Measurements from ENCODE around the gene MACO1. TPM values are rescaled to one million over a fixed set of nuclear protein-coding genes. Genes with fewer than 3 reads are reported as not detected.

Gene MACO1
- total RNA-seq, 1 donor: 19.9 TPM

DNA sequence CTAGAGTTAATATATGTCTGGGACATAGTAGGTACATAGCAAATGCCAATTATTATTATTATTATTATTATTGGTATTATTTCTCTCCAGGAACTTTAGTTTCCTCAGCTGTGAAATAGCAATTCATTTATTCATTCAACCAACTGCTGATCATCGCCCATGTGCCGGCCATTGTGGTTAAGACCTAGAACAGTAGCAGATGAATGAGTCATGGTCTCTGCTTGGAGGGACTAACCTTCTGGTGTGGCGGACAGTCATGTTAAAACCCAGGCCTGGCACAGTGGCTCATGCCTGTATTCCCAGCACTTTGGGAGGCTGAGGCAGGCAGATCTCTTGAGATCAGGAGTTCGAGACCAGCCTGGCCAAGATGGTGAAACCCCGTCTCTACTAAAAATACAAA is 88.9 kb downstream of the MACO1 start:
- H3K4me3 ChIP-seq (ENCODE audit: low read depth, low read length): no peak overlapping the region
- peak; percentile 41 for DNase-seq (ENCODE audit: low read depth)
- TF ChIP-seq, protein P1, sequence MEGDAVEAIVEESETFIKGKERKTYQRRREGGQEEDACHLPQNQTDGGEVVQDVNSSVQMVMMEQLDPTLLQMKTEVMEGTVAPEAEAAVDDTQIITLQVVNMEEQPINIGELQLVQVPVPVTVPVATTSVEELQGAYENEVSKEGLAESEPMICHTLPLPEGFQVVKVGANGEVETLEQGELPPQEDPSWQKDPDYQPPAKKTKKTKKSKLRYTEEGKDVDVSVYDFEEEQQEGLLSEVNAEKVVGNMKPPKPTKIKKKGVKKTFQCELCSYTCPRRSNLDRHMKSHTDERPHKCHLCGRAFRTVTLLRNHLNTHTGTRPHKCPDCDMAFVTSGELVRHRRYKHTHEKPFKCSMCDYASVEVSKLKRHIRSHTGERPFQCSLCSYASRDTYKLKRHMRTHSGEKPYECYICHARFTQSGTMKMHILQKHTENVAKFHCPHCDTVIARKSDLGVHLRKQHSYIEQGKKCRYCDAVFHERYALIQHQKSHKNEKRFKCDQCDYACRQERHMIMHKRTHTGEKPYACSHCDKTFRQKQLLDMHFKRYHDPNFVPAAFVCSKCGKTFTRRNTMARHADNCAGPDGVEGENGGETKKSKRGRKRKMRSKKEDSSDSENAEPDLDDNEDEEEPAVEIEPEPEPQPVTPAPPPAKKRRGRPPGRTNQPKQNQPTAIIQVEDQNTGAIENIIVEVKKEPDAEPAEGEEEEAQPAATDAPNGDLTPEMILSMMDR (IDR thresholded peaks at IDR 0.05; ENCODE audit: insufficient read depth, low read depth, low read length): no peak

- no peak overlapping the region for H3K4me3 ChIP-seq (ENCODE audit: low read depth, low read length)
- TF ChIP-seq, protein P1 (IDR thresholded peaks at IDR 0.05; ENCODE audit: insufficient read depth, low read depth, low read length): peak; percentile 77
- peak; percentile 71 for DNase-seq (ENCODE audit: low read depth)
Observed at GRCh38 chr1:25520446-25521061, 89.9 kb downstream of the MACO1 start.

GRCh38 chr1:25522031-25522655 is 91.4 kb downstream of the MACO1 start:
- TF ChIP-seq, protein P1 (IDR thresholded peaks at IDR 0.05; ENCODE audit: insufficient read depth, low read depth, low read length): no peak
- H3K4me3 ChIP-seq (ENCODE audit: low read depth, low read length): no peak overlapping the region
- DNase-seq (ENCODE audit: low read depth): no peak

- DNase-seq (ENCODE audit: low read depth): peak; percentile 36
Observed at GRCh38 chr1:25523542-25523941, 92.8 kb downstream of the MACO1 start.

GRCh38 chr1:25524568-25525360 is 94.1 kb downstream of the MACO1 start:
- DNase-seq (ENCODE audit: low read depth): no peak
- no peak overlapping the region for H3K4me3 ChIP-seq (ENCODE audit: low read depth, low read length)
- TF ChIP-seq, protein P1 (IDR thresholded peaks at IDR 0.05; ENCODE audit: insufficient read depth, low read depth, low read length): no peak

More at GRCh38 chr1:25523542-25523941, 92.8 kb downstream of the MACO1 start:
- TF ChIP-seq, protein P1 (IDR thresholded peaks at IDR 0.05; ENCODE audit: insufficient read depth, low read depth, low read length): peak; percentile 47
- no peak overlapping the region for H3K4me3 ChIP-seq (ENCODE audit: low read depth, low read length)

GRCh38 chr1:25525361-25525688 is 94.6 kb downstream of the MACO1 start:
- DNase-seq (ENCODE audit: low read depth): no peak
- H3K4me3 ChIP-seq (ENCODE audit: low read depth, low read length): no peak overlapping the region
- TF ChIP-seq, protein P1 (IDR thresholded peaks at IDR 0.05; ENCODE audit: insufficient read depth, low read depth, low read length): no peak

Data from fibroblast of villous mesenchyme (primary cell).